NCI-H524 (cell line): ENCODE measurements around the gene BBX.
A peak's percentile ranks its signal among the peaks of the same experiment; 100 is the strongest.

Source experiments
- DNase-seq, 2 experiments: peaks; one replicate each; lab custom pipeline; 2025; lab: John Stamatoyannopoulos, UW

Gene BBX

DNA sequence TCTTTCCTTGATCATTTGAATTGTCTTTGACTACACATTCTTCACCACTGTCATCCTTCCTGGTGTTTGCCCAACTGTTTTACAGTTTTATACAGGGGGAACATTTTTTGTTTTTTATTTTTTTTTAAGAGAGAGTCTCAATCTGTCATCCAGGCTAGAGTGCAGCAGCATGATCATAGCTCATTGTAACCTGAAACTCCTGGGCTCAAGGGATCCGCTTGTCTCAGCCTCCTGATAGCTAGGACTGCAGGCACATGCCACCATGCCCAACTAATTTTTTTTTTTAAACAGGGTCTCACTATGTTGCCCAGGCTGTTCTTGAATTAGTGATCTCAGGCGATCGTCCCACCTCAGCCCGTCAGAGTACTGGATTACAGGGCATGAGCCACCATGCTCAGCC, 222.6 kb downstream of the BBX start:
- DNase-seq: peak; percentile 14 to 47

GRCh38 chr3:107752202-107752990, 229.6 kb downstream of the BBX start:
- peak; percentile 17 to 54 for DNase-seq

DNA sequence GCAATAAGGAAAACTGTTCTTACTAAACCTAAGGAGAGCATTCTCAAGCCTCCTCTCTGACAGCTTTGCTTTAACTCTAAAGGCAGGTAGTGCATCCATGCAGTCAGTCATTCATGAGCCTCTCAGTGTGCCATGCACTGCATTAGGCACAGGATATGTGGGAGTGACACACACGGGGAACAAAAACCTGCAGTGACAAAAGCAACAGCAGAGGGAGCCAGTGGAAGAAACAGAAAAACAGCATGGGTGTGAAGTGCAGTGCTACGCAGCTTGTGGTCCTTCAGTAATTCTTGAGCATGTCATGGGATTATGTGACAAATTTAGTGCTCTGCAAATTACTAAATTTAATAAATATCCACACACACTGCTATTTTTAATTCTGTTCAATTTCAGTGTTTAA, 230.7 kb downstream of the BBX start:
- peak; percentile 44 to 78 for DNase-seq

GRCh38 chr3:107753976-107754375, 231.2 kb downstream of the BBX start:
- no peak for DNase-seq

DNA sequence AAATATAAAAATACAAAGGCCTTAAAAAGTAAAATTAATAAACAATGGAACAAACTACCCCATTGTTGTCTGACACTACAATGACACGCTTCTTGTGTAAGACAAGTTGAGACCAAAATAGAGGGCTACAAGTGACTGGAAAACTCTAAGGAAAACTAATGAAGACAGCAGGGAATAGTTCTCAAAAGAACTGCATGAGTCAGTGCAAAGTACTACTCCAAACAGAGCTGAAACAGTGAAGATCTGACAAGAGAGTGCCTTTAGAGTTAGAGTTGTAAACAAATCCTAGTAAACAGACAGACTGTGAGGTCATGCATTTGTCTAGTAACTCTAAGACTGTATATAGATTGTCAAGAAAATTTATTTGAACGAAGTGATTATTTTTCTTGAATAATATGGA, 233.9 kb downstream of the BBX start:
- DNase-seq: no peak

DNA sequence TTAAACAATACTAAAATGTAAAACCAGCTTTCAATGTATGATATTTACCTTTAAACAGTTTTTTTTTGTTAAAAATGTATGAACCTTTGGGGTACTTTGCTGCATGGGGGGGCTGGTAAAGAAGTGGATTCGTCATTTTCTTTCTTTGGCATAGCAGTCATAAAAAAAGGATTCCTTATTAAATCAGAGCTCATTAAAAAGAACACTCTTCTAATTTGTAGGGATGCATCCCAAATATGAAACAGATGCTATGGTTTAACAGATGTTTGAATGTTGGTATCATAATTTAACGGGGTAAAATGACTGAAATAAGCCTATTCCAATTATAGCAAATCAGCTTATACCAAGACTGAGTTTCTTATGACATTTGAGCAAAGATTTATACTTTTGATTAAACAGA, 234.4 kb downstream of the BBX start:
- DNase-seq: peak in 1 of 2 experiments; percentile 57

GRCh38 chr3:107760144-107760543, 237.4 kb downstream of the BBX start:
- no peak for DNase-seq

DNA sequence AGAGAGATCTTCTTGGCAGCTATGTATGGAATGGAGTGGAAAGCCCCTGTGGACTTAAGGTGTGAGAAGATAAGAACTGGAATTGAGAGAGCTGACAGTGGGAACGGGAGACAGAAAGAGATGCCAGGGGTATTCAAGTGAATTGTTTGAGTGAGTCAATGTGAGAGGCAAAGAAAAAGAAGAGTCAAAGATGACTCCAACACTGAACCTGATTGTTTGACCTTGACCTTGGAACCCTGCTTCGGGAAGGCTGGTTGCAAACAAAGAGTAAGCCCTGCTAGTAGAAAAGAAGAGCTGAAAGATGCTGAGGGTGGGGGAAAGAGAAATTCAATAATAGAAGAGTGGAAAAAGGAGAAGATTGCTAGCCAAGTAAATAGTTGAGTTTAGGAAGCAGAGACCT, 238.6 kb downstream of the BBX start:
- no peak for DNase-seq

- DNase-seq: no peak
Measured at GRCh38 chr3:107765524-107765923, 242.8 kb downstream of the BBX start.

- no peak for DNase-seq
Measured at GRCh38 chr3:107767897-107768605, 245.3 kb downstream of the BBX start.

DNA sequence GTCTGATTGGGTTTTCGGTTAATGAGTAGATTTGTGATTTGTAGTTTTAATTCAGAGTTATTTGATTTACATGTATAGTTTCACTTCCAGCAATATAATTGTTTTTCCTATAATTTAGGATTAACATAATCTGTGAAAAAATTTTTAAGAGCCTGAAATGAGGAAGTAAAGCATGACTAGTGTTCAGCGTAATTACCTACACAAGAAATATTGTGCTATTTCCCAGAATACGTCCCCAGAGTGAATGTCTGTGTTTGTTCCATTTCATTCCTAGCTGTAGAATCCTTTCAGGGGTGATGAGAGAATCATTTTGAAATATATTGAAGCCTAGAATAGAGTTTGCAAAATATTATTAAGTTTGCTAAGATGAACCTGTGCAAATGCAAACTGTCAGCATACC, 247.1 kb downstream of the BBX start:
- DNase-seq: no peak

DNA sequence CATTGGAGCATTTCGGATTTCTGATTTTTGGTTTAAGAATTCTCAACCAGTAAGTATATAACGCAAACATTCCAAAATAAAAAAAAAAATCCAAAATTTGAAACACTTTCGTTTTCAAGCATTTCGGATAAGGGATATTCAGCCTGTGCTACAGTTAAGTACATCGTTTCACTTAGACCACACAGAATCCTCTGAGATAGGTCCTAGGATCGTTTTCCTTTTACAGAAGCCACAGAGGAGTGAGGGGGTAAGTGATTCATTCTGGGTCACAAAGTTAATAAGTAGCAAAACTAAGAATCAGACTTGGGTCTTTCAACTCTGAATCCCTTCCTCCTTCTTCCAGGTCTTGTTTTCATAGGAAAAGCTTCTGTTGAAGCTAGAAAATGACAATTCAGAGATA, 249.3 kb downstream of the BBX start:
- no peak for DNase-seq

DNA sequence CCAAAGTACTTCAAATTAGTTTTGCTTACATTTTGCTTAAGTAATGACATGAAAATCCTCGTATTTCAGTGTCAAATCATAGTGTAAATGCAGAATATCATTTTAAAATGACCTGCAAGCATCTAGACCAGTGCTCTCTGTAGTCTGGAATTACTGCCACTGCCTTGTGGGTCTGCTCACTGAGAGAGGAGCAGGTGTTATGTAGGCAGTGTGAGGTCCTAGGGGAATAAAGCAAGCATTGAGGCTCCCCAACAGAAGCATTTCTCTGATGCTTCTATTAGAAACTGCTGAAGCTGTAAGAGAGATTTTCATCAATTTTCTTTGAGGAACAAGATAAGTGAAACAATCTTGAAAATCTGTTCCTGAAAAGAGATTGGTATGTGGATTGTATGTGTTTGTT, 253.2 kb downstream of the BBX start:
- DNase-seq: peak in 1 of 2 experiments; percentile 58

DNA sequence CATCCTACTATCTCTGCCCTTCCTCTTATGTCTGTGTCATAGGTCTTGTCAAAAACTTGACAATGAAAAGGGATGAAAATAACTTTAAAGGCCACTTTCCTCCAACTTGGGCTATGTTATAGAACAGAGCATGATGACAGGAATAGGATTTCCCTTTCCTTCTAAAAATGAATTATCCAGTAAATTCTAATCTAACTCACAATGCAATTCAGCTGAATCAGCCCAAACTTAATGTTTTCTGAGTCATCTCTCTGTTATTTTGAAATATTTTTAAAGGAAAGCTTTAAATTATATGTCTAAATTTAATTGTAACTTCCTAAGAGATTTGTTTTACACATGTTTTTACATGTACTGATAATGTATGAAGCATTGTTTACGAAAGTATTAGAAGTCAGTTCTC, 258.5 kb downstream of the BBX start:
- no peak for DNase-seq

DNA sequence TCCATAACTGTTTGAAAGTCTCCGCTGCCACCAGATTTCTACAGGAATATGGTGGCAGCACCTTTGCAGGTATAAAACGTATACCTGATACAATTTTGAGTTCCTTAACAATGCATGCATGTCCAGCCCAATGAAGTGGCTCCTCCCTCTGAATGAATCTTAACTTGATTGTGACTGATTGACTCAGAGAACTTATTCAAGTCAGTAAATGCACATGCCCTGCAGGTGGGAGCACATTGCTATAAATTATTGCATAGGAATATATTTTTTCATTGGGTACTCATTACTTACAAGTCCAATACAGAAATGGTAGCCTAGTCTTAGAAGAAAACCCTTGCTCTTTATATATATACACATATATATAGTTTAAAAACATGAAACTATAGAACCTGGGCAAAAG, 259.3 kb downstream of the BBX start:
- DNase-seq: no peak

- no peak for DNase-seq
Measured at GRCh38 chr3:107790612-107791011, 267.9 kb downstream of the BBX start.

- no peak for DNase-seq
Measured at GRCh38 chr3:107791027-107791426, 268.3 kb downstream of the BBX start.

- no peak for DNase-seq
Measured at GRCh38 chr3:107791450-107791849, 268.7 kb downstream of the BBX start.

- peak in 1 of 2 experiments; percentile 24 for DNase-seq
Measured at GRCh38 chr3:107794664-107795443, 272.1 kb downstream of the BBX start.

DNA sequence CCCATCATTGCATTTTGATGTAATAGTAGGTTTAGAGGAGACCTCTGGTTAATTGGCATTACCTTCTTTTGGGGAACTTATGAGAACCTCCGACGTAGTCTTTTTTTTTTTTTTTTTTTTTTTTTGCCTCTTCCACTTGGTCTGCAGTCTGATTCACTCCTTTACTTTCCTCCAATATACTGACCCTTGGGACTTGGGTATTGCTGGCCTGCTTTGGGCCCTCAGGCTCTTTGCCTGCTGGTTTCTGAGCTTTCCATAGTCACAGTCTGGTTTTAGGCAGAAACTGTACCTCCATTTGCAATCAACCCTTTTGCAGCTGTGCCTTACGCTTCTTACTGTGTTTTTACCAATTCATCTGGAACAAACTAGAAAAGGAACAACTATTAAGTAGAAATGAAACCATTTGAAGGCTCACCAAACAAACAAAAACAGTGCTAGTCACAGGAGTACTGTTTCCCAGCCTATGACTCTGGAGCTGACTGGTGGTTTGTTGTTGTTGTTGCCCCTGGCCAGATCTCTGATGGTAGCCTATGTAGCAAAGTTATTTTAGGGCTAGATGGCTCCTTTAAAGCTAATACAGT, 272.8 kb downstream of the BBX start:
- no peak for DNase-seq

DNA sequence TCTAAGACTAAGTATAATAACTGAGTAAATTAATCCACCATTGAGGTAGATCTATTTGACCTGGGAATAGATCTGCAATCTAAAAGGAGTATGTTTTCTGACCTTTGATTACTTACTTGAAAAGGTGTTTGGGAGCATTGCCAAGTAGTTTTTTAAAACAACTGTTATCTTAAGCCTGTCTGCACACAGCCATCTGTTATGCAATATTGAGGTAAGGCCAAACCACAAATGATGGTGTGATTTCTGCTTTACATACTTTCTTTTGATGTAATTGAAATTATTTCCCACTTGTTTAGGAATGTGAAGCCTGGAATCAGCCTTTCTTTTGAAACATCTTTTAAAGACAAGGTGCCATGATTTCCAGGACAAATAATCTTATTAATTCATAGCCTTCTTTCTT, 274.0 kb downstream of the BBX start:
- peak; percentile 63 to 88 for DNase-seq

GRCh38 chr3:107797586-107797985, 274.8 kb downstream of the BBX start:
- DNase-seq: peak in 1 of 2 experiments; percentile 32
